Naive thymus-derived CD8-positive, alpha-beta T cell (primary cell): ENCODE results near the gene PIK3C2B. TPM values are rescaled to one million over a fixed set of nuclear protein-coding genes. Genes with fewer than 3 reads are reported as not detected.

Source experiments
- ATAC-seq, 2 donors: fragments of 150-1000 bp; cut with Tn5 transposase in 1 of 2; sonication (Bioruptor Pico), chemical (Tn5 transposase) in 1 of 2; 1 replicate in 1 of 2; 2 replicates in 1 of 2; pipeline ENCODE4 v1.10.0; 2021; ENCODE audit warnings: mild to moderate bottlenecking in 2 of 2, moderate library complexity in 2 of 2
- POLR2A ChIA-PET: fragments of 350-600 bp; sonication (Branson Sonifier 250); formaldehyde crosslinking; loops from one replicate; lab custom pipeline; 2021; ENCODE audit warnings: antibody characterized with exemption; lab: Charles Lee
- DNase-seq, 10 donors: peaks; one replicate each; pipeline versions ENCODE4 v3.0.0 to v3.0.0-alpha.2; 2020 to 2022
- H3K27ac Mint-ChIP-seq, 10 donors: one replicate each; pipeline ENCODE4 v1.8.0; 2020 to 2022; ENCODE audit warnings: mild to moderate bottlenecking in 10 of 10, mixed read lengths in 10 of 10, moderate library complexity in 4 of 10, inconsistent platforms in 1 of 10
- H3K27me3 Mint-ChIP-seq, 5 donors: one replicate each; pipeline ENCODE4 v1.8.0; 2021 to 2022; ENCODE audit warnings: mixed read lengths in 5 of 5
- H3K36me3 Mint-ChIP-seq, 3 donors: one replicate each; pipeline ENCODE4 v1.8.0; 2020 to 2022; ENCODE audit warnings: mixed read lengths in 3 of 3, mild to moderate bottlenecking in 2 of 3, inconsistent platforms in 1 of 3
- H3K4me1 Mint-ChIP-seq, 4 donors: one replicate each; pipeline ENCODE4 v1.8.0; 2021 to 2022; ENCODE audit warnings: mixed read lengths in 4 of 4
- H3K4me3 Mint-ChIP-seq, 10 donors: one replicate each; pipeline ENCODE4 v1.8.0; 2020 to 2022; ENCODE audit warnings: mild to moderate bottlenecking in 10 of 10, mixed read lengths in 10 of 10, moderate library complexity in 6 of 10, inconsistent platforms in 1 of 10
- H3K9me3 Mint-ChIP-seq, 9 donors: one replicate each; pipeline ENCODE4 v1.8.0; 2020 to 2022; ENCODE audit warnings: mixed read lengths in 9 of 9, mild to moderate bottlenecking in 3 of 9, inconsistent platforms in 1 of 9, moderate library complexity in 1 of 9
- polyA plus RNA-seq, 3 donors: library from polyadenylated mRNA; unstranded; fragments of 300-500 nt; fragmentation: Illumina TruSeq; gene quantifications; one replicate each; pipeline ENCODE4 v1.2.3, GENCODE V29; 2021
- total RNA-seq, 8 experiments: library from RNA in 2 of 8; stranded (reverse) in 2 of 8; gene quantifications; one replicate each; pipeline ENCODE4 v1.2.3 and lab custom pipeline; 2021 to 2026

PIK3C2B gene
- total and polyA plus RNA-seq, 5 experiments from 2014 or later, result 1.3 to 40.1 (median 2.6) TPM

DNA sequence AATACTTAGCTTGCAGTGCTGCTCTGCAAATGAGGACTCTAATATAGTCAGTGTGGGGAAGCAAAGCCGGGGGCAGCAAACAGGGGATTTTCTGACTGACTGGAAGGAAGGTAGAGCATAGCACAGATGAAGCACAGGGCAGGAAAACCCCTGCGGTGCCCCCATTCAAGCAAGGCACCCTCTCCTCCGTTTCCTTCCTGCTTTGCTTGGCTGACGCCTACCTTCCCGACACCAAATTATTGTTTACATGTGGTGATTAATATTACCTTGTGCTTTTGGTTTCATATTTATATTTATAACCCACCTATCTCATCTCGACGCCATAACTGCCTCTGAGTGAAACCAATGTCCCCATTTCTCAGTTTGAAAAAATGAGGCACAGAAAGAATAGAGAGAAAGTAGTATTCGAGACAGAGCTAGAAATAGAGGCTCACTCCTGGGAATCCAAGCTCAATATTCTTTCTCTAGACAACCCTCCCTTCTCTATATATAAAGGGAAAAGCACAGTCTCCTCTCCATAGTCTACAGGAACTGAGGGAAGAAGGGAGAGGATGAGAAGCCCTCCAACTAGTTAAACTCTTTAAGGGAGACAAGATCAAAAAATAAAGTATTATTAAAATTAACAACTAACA lies 41.3 kb downstream of the PIK3C2B start:
- Mint-ChIP-seq H3K4me1 (peaks cover 10 to 50% (median 21%) of the 10 kb centered on the region in 4 donors), H3K36me3 (peaks cover 5 to 46% (median 14%) of the 10 kb centered on the region in 3 donors), H3K4me3 (peak overlapping the region; percentile 29 to 80 (median 67)), H3K27me3 (no peaks in the 10 kb centered on the region), H3K27ac (peak overlapping the region; percentile 88 to 98 (median 91)), H3K9me3 (no peaks in the 10 kb centered on the region)
- POLR2A ChIA-PET, result interaction anchor here (0.7 to 3.5 kb wide), 5 partner anchors 40 to 659 kb away, joined by 3 to 23 read pairs (median 5); partner anchors contain the start of genes MDM4 and PIK3C2B
- peak; percentile 53 to 88 (median 79) for DNase-seq
- peak; percentile 98 to 99 for ATAC-seq

DNA sequence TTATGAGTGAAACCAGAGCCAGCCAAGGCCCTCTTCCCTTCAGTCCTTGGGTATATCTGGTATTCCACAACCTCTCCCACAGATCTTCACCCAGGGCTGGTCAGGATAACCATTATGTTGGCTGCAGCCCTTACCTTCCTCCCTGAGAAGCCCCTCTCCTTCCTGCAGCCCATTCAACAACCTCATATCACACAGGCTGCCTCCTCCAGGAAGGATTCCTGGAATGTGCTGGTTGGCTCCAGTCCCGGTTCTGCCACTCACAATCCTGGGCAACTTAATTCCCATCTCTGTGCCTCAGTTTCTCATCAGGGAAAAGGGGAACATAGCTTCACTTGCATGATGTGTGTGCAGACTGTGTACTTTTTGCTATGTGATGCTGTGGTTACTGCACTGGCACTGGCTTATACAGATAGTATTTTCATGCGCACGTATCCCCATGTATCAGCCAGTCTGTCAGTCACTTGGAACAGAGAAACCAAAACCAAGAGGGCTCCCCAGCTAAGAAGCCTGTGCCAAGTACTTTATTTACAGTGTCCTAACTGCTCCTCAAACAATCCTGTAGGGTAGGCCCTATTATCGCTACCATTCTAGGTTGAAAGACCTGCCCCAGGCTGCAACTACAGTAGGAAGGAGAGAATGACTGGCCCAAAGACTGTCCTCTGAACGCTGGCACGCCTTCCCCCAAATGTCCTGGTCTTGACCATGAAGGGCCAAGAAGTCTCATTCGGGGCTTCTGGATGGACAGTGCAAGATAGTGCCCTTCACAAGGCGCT lies 43.1 kb downstream of the PIK3C2B start:
- H3K36me3 Mint-ChIP-seq, result peaks cover 5 to 48% (median 14%) of the 10 kb centered on the region in 3 donors
- DNase-seq, result no peak

DNA sequence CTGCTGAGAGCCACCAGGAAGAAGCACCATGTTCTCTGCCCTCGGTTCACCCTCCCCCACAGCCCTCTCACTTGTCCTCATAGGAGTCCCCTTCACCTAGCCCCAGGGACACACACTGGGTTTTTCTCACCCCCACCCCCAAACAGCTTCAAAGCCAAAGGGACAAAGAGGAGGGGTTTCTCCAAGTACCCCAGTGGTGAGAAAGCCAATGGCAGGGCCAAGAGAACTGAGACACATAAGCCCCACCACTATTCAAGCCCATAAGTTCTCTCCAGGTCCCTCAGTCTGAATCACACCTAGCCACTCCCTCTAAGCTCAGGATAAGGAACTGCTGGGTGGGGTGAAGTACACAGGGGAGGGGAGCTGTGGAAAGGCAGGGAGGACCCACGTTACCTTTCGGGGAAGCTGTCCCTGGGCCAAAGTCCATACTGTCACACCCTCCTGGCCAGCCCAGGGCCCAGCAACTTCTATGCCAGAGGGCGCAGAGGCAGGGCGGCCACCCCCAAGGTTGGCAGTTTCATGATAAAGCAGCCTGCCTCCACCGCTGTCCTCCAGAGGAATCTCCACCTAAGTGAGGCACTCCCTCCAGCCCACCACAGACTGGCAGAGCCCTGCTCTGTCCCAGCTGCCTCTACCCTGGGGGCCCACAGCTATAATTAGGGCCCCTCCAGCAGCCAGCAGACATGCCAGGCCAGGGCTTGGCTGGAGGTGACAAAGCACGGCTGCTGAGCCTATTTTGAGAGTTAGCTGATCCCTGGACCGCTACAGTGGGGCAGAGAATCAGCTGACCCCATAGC lies 43.9 kb downstream of the PIK3C2B start:
- POLR2A ChIA-PET, result interaction anchor here (0.6 to 2.5 kb wide), 6 partner anchors 11 to 63 kb away, joined by 3 to 15 read pairs (median 4); partner anchors contain the start of gene PIK3C2B
- Mint-ChIP-seq H3K9me3 (no peaks in the 10 kb centered on the region), H3K27ac (peak overlapping the region in 7 of 10 donors; percentile 16 to 87 (median 80)), H3K4me3 (no peak overlapping the region), H3K4me1 (peaks cover 10 to 66% (median 24%) of the 10 kb centered on the region in 4 donors), H3K36me3 (peaks cover 5 to 54% (median 18%) of the 10 kb centered on the region in 3 donors), H3K27me3 (no peaks in the 10 kb centered on the region)
- no peak for DNase-seq
- no peak for ATAC-seq

More for the DNA sequence above, 43.1 kb downstream of the PIK3C2B start:
- Mint-ChIP-seq H3K4me1 (peaks cover 8 to 57% (median 21%) of the 10 kb centered on the region in 4 donors), H3K27ac (peak overlapping the region; percentile 5 to 86 (median 69)), H3K4me3 (peak overlapping the region in 5 of 10 donors; percentile 36 to 54 (median 38)), H3K27me3 (no peaks in the 10 kb centered on the region), H3K9me3 (no peaks in the 10 kb centered on the region)
- no peak for ATAC-seq
- POLR2A ChIA-PET, result interaction anchor here (0.6 to 3.5 kb wide), 8 partner anchors 15 to 64 kb away, joined by 3 to 23 read pairs (median 6); partner anchors contain the start of genes MDM4 and PIK3C2B

DNA sequence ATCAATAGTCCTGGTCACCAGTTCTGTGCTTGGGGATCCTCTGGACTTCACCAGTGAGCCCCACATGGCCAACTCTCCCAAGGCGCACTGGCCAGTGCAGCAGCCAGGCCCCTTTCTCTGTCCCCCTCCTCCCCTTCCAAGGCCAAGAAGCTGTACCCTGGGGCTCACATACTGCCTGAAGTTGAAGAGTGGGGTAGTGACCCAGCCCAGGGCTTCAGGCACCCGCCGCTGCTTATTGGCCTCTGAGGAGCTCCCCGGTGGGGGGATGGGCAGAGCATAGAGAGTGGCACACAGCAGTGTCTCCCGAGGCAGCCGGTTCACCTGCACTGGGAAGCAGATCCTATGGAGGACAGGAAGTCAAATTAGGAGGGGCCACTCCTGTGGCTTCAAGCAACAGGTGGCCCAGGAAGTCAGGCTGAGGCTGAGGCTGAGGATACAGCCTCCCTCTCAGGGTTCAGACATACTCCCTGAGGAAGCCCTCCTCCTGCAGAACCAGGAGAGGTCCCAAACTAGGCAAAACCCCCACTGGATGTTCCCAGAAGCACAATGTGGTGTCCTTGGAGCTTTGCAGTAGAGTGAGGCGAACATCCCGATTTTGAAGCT lies 44.8 kb downstream of the PIK3C2B start:
- H3K9me3 Mint-ChIP-seq, result no peaks in the 10 kb centered on the region
- no peaks in the 10 kb centered on the region for H3K27me3 Mint-ChIP-seq
- DNase-seq (no peak), ATAC-seq (no peak)
- POLR2A ChIA-PET, result interaction anchor here (1.1 to 2.5 kb wide), 4 partner anchors 12 to 57 kb away, joined by 4 to 15 read pairs (median 6); partner anchors contain the start of gene PIK3C2B
- peak overlapping the region in 4 of 10 donors; percentile 15 to 69 (median 55) for H3K27ac Mint-ChIP-seq
- peaks cover 10 to 65% (median 24%) of the 10 kb centered on the region in 4 donors for H3K4me1 Mint-ChIP-seq
- no peak overlapping the region for H3K4me3 Mint-ChIP-seq
- peaks cover 5 to 59% (median 21%) of the 10 kb centered on the region in 3 donors for H3K36me3 Mint-ChIP-seq

DNA sequence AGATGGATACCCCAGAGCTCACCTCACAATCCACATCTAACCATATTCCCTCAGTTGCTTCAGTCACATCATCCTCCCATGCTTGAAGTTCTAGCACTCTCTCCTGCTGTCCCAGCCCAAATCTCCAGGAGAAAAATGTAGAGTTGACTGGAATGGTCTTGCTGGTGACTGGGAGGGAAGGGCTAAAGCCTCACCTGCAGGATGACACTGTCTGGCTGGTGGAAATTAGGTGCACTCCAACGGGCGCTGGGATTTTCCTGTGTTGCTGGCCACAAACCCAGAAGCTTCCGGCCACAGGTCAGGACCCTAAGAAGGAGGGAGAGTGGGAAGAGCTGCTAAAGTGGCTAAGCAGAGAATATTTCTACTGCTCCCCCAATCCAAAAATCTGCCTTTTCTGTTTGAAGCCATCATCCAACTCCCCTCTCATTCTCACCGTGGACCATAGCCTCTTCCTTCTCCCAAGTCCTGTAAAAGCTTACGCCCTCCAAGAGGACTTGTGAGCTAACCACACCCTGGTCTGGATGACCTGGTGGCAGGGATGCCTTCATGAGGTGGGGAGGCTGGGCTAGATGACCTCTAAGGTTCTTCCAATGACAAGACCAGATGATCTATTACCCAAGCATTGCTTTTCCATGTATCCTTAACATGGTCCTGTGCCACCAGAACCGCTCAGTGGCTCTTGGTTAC lies 45.5 kb downstream of the PIK3C2B start:
- Mint-ChIP-seq H3K27me3 (no peaks in the 10 kb centered on the region), H3K36me3 (peaks cover 5 to 61% (median 21%) of the 10 kb centered on the region in 3 donors), H3K4me3 (no peak overlapping the region), H3K27ac (peak overlapping the region in 6 of 10 donors; percentile 24 to 74 (median 61)), H3K4me1 (peaks cover 10 to 60% (median 23%) of the 10 kb centered on the region in 4 donors), H3K9me3 (no peaks in the 10 kb centered on the region)
- POLR2A ChIA-PET, result interaction anchor here (1.1 to 3.7 kb wide), 4 partner anchors 13 to 58 kb away, joined by 4 to 26 read pairs (median 10); partner anchors contain the start of gene PIK3C2B
- ATAC-seq (no peak), DNase-seq (no peak)

DNA sequence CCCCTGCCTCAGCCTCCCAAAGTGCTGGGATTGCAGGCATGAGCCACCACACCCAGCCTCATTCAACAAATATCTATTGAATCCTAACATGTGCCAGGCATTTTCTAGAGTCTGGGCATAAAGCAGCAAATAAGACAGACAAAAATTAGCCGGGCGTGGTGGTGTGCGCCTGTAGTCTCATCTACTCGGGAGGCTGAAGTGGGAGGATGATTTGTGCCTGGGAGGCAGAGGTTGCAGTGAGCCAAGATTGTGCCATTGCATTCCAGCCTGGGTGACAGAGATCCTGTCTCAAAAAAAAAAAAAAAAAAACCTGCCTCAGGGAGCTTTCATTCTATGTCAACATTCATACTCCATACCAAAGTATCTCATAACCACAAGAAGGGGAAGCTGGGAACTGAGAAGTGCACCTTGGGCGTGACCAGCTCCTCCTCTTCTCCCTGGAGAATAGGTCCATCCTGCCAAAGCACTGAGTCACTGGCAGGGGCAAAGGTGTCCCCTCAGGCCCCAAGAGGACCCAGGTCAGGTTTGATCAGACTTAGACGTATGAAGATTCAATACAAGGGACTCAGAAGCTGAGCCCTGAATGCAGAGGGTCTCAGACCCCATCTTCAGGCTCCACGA lies 46.2 kb downstream of the PIK3C2B start:
- DNase-seq (no peak), ATAC-seq (no peak)
- Mint-ChIP-seq H3K27ac (peak overlapping the region in 6 of 10 donors; percentile 19 to 67 (median 31)), H3K36me3 (peaks cover 5 to 65% (median 25%) of the 10 kb centered on the region in 3 donors), H3K27me3 (no peaks in the 10 kb centered on the region), H3K4me1 (peaks cover 9 to 59% (median 21%) of the 10 kb centered on the region in 4 donors), H3K4me3 (no peak overlapping the region), H3K9me3 (no peaks in the 10 kb centered on the region)
- POLR2A ChIA-PET, result interaction anchor here (2.1 to 4.4 kb wide), 3 partner anchors 53 to 59 kb away, joined by 6 to 26 read pairs (median 23); no protein-coding TSS in a partner anchor

DNA sequence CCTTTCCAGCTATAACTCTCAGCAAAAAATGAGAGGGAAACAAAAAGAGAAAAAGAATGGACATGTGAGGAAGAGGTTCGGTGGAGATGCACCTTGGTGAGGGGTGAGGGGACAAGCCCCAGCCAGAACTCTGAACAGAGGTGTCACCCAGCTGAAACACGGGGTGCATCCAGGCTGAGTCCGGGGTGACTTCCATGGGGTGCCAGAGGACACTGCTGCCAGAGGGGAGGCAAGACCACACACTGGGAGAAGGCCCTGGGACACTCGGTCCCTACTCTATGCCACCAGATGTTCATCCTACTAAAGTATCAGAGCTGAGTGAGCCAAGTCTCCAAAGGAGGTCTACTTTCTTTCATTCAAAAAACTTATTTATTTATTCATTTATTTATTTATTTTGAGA lies 46.9 kb downstream of the PIK3C2B start:
- H3K4me3 Mint-ChIP-seq, result no peak overlapping the region
- peaks cover under 1 to 67% (median 22%) of the 10 kb centered on the region in 3 donors for H3K36me3 Mint-ChIP-seq
- ATAC-seq (no peak), DNase-seq (no peak)
- H3K9me3 Mint-ChIP-seq, result no peaks in the 10 kb centered on the region
- POLR2A ChIA-PET, result interaction anchor here (1.0 to 4.4 kb wide), 5 partner anchors 46 to 59 kb away, joined by 4 to 26 read pairs (median 22); partner anchors contain the start of gene PIK3C2B
- peak overlapping the region in 2 of 10 donors; percentile 46 to 62 for H3K27ac Mint-ChIP-seq
- no peaks in the 10 kb centered on the region for H3K27me3 Mint-ChIP-seq
- H3K4me1 Mint-ChIP-seq, result peaks cover 5 to 52% (median 14%) of the 10 kb centered on the region in 4 donors

DNA sequence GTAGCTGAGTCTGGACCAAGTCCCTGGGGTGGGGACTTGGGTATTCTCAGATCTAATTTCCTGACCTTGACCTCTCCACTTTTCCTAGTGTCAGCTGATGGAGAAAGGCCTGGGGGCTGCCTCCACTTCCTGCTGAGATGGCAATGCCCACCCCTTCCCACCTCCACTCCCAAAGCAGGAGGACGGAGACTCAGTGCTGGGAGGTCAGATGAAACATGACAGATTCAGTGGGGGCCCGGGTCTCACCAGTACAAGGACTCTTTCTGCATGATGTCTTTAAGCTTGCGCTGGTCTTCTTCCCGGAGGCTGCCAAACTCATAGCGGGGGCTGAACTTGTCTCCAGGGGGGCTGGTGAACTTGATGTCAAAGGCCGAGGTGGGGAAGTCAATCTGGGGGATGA lies 47.4 kb downstream of the PIK3C2B start:
- peaks cover 0 to 73% (median 24%) of the 10 kb centered on the region in 3 donors for H3K36me3 Mint-ChIP-seq
- peaks cover 5 to 48% (median 12%) of the 10 kb centered on the region in 4 donors for H3K4me1 Mint-ChIP-seq
- no peak overlapping the region for H3K4me3 Mint-ChIP-seq
- H3K27me3 Mint-ChIP-seq, result no peaks in the 10 kb centered on the region
- DNase-seq, result no peak
- ATAC-seq, result no peak
- peak overlapping the region in 5 of 10 donors; percentile 7 to 68 (median 53) for H3K27ac Mint-ChIP-seq
- POLR2A ChIA-PET, result interaction anchor here (0.5 to 4.4 kb wide), 8 partner anchors 46 to 92 kb away, joined by 4 to 26 read pairs (median 6); partner anchors contain the start of gene PIK3C2B
- no peaks in the 10 kb centered on the region for H3K9me3 Mint-ChIP-seq

DNA sequence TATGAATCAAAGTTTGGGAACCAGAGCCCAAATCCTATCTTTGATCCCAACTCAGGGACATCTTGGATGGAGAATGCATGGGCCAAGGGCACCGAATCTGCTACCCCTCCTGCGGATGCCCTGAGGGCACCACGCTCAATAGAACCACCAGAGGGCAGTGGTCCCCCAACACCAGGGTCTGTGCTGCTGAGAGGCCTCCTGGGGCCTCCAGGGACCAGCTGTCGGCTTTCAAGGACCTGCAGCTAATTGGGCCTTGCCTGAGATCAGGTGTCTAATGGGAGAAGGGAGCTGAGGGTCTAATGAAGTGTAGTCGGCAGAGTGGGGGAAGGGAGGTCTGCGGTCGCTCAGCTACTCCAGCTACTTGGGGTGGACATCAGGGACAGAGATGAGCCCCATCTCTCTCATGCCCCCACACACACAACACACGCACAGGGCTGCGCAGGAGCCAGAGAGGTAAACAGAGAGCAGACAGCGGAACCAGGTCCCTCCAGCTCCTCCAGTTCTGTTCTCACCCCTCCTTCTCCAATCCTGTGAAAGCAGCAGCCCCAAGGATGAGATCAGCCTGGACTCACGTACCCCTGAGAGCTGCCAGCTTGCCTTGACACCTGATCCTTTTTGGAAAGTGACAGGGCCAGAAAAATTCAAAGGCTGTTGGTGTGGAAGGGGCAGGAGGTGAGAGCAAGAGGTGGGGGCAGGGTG lies 48.0 kb downstream of the PIK3C2B start:
- Mint-ChIP-seq H3K4me3 (peak overlapping the region in 2 of 10 donors; percentile 53 to 66), H3K4me1 (peaks cover 7 to 43% (median 10%) of the 10 kb centered on the region in 4 donors), H3K36me3 (peaks cover 0 to 78% (median 30%) of the 10 kb centered on the region in 3 donors), H3K27ac (peak overlapping the region; percentile 73 to 97 (median 90)), H3K9me3 (no peaks in the 10 kb centered on the region), H3K27me3 (no peaks in the 10 kb centered on the region)
- DNase-seq, result peak; percentile 64 to 88 (median 74)
- peak; percentile 99 to 100 for ATAC-seq
- POLR2A ChIA-PET, result interaction anchor here (0.5 to 4.4 kb wide), 10 partner anchors 35 to 93 kb away, joined by 4 to 26 read pairs (median 6); partner anchors contain the start of gene PIK3C2B
